ENCODE measurements around the gene DNAAF9.

Gene DNAAF9

DNA sequence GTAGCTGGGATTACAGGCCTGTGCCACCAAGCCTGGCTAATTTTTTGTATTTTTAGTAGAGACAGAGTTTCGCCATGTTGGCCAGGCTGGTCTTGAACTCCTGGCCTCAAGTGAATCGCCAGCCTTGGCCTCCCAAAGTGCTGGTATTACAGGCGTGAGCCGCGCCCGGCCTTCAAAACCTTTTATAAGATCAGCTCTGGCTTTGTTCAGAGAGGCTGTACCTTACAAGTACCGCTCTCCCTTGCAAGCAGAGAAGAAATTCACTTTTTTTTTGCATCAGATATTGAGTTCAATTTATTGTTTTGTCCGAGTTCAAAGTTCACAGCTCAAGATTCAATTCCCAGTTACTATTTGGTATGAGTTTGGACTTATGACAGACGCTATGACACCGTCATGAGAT lies 1.9 kb upstream of the DNAAF9 start:
- no peak for DNase-seq

DNA sequence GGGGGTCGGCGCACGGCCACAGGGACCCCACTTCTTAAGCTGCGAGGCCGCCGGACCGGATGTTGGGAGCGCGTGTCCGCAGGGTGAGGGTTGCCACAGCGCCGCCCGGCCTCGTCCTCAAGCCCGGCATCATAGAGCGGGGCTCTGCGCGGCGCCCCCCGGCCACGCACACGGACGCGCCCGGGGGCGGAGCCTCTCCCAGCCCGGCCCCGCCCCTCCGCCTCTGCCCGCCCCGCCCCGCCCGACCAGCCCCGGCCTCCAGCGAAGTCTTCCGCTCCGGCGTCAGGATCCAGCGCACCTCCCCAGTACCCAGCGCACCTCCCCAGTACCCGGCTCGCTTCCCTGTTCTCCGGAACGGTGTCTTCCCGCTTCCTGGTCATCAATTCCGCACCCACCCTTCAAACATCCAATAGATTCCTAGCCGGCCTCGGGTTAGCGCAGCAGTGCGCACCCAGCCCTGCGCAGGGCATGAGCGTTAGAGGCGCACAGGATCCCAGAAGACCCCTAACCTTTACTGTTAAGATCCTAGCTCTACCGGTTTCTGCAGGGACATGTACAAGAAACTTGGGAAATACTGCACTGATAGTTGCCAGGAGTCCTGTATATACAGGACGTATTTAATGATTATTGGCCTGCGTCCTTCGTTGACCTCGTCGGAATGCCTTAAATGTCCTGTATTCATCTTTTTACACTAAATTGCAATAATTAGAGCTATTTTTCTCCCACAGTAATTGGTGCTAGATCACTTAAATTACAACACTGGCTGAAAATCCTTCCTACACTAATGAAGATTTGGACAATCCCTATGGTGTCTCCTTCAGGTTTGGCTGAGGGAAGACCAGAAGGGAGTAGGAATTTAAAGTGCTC lies 535 bp upstream of the DNAAF9 start:
- peak; percentile 73 for DNase-seq

DNA sequence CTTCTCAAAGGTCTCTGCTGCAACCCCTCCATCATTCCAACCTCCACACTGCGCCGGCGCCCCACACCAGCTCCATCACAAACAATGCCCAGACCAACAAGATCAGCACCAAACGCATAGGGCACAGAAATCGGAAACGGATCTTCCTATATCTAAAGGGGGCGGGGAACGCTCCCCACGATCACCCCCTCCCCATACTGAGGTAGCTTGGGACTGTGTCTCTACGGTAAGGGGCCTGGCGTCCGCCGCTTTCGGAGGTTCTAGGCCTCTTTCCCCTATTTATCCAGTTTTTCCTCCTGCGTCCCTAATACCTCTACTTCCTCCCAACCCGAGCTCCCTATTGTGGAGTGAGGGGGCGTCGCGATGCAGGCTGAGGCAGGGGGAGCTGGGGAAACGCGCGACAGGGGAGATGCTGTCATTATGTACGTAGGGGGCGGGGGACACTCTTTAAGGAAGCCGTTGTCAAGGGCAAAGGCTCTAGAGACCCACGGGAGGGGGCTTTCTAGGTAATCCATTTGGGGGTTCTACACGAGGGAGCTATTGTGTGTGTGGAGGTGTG lies 909 bp downstream of the DNAAF9 start:
- DNase-seq = no peak

DNA sequence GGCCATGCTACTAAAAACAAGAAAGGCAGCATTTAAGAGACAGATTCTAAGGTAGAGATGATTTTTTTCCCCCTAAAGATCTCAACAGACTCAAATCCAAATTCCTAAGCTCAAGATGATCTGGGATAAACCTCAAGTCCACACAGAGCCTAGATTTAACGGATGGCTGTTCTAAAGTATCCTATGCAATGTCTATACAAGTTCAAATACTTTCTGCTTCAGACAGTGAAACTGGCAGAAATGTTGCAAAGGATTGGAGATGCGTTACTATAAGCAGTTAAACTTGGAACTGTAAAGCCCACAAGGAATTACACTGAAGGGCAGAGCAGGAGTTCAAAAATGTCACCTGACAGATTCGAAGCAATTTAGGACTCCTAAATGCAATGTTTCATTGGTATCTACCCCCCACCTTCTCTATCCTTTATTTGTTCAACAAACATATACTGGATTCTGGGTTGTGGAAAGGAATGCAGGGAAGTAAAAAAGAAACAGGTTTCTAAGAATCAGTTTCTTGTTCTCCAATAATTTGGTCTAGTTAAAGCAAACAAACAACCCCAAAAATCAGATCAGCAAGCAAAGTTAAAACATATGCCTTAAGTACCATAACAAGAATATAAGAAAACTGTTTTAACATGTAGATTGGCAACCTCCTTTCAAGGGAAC lies 1.6 kb downstream of the DNAAF9 start:
- no peak for DNase-seq

DNA sequence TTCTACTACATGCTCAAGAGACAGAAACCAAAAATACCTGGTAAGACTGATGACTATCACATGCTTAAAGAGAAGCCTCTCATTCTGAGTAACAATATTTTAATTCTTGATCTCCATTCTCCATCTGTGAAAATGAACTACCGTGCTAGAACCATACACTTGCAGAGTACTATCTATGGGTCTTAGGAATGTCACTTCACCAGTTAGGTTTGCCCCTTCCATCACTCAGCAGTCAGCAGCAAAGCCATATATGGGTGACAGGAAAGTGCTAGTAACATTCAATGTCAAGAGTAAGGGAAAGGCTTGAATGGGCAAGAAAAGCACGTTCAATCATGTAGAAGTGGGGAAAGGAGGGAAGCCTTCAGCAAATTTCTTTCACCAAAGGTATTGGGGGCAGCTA lies 2.3 kb downstream of the DNAAF9 start:
- DNase-seq = no peak

DNA sequence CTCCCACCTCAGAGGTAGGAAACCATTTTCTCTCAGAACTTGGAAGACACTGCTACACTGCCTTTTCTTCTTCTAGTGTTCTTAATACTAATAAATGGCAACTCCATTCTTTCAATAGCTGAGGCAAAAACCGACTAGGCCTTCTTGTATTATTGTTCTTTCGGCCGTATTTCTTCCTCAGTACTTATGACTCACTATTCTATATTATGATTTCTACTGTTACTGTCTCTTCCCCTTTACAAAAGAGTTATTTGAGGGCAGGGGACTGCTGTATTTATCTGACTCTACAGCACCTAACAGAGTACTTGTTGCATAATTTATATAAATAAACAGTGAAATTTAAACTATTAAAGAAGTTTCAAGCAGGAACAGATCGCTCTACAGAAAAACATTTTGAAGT lies 3.1 kb downstream of the DNAAF9 start:
- DNase-seq = no peak

DNA sequence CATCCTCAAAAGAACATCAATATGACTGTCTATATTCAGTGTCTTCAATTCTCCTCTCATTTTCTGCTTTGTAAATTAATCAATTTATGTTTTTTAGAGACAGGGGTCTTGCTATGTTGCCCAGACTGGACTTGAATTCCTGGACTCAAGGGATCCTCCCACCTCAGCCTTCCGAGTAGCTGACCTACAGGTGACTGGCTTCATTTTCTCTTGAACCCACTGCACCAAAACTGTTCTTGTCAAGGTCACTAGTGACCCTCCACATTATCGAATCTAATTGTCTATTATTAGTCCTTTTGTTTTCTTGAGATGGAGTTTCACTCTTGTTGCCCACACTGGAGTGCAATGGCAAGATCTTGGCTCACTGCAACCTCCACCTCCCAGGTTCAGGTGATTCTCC lies 3.7 kb downstream of the DNAAF9 start:
- no peak for DNase-seq

DNA sequence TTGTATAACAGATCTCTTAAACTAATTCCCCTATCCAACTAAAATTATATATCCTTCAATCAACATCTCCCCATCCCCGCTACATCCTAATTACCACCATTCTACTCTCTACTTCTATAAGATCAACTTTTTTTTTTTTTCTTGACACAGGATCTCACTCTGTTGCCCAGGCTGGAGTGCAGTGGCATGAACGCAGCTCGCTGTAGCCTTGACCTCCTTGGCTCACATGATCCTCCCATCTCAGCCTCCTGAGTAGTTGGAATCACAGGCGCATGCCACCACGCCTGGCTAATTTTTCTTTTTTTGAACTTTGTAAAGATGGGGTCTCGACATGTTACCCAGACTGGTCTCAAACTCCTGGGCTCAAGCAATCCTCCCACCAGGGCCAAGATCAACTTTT lies 5.0 kb downstream of the DNAAF9 start:
- no peak for DNase-seq

DNA sequence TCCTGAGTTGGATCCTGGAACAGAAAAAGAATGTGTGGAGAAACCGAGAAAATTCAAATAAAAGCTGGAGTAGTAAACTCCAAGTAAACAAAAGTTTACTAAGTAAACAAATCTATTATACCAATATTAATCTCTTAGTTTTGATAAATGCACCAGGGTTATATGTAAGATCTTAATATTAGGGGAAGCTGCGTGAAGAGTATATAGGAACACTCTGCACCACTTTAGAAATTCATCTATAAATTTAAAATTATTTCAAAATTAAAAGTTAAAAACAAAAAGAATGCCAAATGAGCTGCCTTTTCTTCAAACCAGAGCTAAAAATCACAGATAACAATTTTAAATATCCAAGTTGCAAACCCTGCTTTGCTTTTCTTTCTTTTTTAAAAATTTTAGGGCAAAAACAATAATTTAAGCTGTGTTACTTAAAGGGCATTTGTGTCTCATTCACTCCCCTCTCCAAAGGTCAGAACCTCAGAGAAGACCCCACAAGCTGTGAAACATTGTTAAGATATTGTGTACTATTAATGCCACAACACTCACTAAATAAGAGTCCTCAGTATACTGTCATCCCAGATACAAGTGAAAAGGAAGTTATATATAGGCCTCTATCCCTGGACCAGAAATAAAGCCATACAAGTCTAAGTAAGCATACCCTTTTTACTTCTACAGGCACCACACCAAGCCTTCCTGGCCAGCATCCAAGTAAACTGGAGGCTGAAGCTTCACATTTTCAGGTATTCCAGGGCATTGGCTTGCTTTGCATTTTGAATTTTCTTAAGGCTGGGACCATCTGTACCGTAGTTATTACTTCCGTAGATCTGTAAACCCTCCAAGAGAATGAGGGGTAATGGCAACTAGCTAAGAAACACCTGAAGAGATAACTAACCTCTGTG lies 7.0 kb downstream of the DNAAF9 start:
- no peak for DNase-seq

DNA sequence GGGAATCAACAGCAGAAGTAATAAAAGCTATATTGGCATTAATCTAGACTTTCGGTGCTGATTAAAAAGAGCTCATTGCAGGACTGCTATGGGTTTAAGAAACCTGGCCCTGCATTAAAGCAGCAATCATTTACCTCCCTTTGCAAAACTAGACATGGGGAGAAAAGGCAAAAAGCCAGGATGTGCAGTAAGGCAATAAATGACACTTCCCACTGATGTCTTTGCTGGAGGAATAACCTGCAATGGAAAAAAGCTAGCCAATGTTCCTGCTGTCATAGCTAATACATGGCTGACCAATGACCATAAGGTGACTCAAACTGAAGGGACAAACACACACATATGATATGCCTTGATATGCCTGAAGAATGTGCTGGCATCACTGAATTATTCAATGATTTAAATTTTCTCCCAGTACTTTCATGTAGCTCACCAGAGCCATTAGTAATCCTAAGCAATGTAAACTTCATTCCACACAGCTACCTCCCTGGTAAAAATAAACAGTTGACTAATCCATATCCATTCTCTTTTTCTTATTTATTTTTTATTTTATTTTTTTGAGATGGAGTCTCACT lies 8.7 kb downstream of the DNAAF9 start:
- DNase-seq = no peak

DNA sequence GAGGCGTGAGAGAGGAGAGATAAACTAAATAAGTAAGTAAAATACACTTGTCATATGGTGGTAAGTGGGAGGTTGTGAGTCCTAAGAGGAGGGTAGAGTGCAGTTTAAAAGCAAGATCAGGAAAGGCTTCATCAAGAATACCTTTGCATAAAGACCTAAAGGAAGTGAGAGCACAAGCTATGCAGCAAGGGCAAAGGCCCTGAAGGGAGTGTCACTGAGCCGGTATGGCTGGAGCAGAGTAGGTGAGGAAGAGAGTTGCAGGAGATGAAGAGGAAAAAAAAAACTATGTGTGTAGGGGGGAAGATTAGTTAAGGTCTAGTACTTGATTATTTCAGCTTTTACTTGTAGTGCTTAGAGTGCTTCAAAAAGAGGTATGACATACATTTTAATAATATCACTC lies 11.0 kb downstream of the DNAAF9 start:
- DNase-seq = no peak

DNA sequence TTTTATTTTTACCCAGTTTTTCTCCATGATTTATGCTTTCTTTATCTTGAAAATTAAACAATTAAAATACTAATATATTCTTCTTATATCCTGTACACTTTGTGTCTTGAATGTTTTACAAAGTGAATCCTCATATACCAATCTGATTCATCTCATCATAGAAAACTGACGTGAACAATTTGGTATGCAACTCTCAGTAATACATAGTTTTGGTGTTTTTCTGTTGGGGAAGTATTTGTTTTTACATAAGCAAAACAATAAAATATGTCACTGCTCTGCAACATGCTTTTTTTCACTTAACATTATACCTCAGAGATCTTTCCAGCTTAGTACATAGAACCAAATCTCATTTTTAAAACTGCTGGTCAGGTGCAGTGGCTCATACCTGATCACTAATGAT lies 14.7 kb downstream of the DNAAF9 start:
- DNase-seq = no peak

DNA sequence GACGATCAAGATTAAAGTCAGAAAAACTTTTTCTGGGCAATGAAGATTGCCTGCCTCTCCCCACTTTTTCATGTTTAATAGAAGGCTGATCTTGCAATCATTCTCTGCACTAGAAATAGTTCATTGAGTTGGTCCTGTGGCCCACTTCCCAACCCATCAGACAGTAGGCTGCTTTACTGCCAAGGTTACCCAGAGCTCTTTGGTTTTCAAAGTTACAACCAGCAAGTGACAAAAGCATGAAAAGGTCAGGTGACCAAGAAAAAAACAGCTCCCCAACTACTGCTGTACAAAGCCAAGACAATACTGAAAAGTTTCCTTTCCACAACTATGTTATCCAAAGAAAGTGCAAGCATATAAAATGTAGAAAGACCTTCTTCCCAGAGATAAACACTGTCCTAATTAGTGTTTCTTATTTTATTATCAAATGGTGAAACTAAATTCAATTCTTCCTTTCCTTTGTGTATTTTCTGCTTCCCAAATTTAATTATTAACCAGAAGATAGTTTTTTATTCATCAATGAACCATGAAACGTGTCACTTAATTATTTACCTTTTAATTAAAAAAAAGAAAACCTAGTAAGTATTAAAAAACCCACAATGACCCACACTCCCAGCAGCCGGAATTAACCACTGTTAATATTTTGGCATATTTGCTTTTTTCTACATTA lies 16.6 kb downstream of the DNAAF9 start:
- no peak for DNase-seq

DNA sequence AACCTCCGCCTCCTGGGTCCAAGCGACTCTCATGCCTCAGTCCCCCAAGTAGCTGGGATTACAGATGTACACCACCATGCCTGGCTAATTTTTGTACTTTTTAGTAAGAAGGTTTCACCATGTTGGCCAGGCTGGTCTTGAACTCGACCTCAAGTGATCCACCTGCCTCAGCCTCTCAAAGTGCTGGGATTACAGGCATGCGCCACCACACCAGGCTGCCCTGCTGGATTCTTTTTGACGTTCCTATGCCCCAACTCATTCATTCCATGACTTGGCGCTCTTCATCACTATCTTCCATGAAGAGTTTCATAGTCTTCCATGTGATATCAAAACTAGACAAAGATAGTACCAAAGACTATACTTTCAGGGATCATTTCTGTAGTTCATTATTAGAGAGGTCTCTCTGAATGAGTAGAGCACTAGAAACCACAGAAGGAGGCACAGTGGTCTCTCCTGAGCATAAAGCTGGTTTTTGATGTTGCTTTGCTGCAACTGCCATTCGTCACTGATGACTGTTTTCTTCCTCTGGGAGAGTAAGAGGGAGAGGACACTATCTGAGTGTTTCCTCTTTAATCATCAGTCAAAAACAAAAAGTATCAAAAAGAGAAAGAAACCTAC lies 23.5 kb downstream of the DNAAF9 start:
- no peak for DNase-seq

DNA sequence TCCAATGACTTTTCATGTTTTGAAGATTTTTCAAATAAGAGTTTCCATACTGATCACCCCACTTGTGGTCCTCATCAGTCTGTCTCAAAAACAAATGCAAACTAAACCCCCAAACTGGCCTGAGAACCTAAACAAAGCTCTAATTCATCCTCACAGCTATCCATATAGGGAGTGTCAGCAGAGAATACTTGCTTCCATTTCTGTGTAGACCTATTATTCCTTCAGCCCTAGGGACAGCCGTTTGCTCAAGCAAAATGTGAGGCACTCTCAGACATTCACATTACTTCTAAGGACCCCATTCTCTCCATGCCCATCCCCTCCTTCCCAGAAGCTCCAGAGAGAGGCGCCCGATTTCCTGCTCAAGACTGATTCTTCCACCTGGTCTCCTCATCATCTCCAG lies 24.6 kb downstream of the DNAAF9 start:
- no peak for DNase-seq

DNA sequence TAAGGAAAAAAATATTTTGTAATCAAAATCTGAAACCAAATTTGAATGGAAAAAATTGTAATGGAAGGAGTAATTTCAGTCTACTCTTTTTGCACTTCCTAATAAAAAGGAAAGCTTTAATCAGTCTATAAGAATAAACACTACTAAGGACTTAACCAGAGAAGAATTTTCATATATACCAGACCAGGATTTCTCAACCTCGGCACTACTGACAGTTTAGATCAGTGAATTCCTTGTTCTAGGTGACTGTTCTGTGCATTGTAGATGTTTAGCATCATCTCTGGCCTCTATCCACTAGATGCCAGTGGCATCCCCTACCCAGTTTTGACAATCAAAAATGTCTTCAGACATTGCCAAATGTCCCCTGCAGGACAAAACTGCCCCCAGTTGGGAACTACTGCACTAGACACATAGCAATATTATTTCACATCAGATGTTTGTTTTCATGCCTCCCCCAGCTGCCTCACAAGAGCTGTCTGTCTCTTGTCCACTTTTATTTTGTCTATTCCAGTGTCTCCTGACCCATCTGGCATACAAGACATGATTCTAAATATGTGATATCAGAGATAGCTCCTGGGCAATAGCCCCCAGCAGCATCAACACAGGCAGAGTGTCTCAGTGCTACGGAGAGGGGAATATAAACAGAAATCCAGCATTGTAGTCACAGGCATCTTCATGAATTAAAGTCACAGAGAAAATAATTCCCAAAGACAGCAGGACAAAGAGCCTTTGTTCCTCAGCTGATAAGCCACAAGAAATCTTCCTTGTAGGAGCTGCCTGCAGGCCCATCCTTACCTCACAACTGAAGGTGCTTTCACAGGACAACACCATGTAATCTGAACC lies 27.0 kb downstream of the DNAAF9 start:
- DNase-seq = no peak

DNA sequence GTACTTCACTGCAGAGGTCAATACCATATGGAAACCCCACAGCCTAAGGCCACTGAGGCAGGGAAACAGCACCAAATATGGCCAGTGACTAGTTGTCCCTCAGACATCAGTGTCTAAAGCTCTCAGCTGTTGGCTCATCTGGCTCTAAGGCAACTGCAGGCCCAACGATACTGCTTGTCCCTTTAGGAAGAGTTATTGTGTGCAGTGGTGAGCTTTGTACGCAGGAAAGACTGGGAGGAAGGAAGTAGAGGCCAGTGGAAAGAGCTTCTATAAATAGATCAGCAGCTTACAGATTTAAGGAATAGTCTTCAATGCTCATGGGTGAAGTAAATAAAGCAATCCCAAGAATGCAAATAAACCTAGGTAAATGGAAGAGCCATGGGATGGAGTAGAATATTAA lies 29.3 kb downstream of the DNAAF9 start:
- DNase-seq = no peak

DNA sequence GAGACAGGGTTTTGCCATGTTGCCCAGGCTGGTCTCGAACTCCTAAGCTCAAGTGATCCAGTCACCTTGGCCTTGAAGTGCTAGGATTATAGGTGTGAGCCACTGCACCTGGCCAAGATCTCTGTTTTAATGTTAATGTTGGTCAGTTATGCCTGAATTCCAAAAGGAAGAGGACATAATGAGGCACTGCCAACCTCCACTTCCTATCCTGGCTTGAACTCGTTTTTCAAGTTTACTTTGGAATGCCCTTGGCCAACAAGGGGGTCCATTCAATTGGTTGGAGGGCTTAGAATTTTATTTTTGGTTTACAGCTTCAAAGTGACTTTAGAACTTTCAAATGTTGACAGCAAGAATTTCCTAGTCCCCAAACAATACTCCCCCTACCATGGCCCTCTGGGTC lies 29.8 kb downstream of the DNAAF9 start:
- DNase-seq = no peak

DNA sequence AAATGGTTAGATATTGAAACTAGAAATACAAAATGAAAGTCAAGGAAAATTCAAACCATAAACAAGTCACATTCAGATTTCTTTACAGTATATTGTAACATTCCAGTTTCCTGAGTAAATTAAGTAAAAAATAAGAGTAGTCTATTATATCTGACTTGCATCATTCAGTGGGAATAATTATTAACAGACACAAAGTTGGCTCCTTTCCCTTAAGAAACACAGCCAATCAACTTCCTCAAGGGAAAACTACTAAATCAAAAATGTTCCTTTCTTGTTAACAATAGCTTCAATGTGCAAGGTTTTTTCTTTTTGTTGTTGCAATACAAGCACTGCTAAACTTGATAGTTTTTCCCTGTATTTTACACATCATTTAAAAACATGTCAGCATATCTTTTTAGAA lies 33.2 kb downstream of the DNAAF9 start:
- no peak for DNase-seq

DNA sequence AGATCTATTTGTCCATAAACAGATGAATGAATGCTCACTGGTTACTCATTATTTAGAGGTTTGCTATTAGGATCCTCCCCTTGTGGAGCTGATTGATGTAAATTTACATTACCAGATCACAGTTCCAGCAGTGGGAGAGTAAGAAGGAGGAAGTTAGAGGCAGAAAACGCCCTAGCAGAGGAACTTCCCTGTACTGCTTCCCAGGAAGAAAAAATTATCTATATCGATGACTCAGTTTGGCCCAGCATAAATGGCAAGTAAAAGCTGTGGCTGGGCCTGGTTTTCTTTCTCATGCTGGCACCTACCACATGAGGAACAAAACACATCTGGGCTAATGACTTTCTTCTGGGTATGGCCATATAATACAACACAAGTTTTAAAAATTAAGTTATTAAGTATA lies 35.7 kb downstream of the DNAAF9 start:
- no peak for DNase-seq

DNA sequence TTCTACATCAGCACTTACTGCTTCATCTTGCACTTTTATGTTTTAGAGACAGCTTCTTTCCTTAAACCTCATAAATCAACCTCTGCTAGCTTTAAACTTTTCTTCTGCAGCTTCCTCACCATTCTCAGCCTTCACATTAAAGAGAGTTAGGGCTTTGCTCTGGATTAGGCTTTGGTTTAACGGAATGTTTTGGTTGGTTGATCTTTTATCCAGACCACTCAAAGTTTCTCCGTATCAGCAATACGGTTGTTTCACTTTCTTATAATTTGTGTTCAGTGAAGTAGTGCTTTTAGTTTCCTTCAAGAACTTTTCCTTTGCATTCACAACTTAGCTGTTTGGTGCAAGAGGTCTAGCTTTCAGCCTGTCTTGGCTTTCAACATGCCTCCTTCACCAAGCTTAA lies 40.4 kb downstream of the DNAAF9 start:
- no peak for DNase-seq
